Measurements from ENCODE around the gene PGPEP1. TPM values are rescaled to one million over a fixed set of nuclear protein-coding genes. Genes with fewer than 3 reads are reported as not detected.

The PGPEP1 gene
- total and polyA plus RNA-seq, 5 donors from 2014 or later, result 6.7 to 39.4 (median 8.2) TPM

Other genes with a start within 250 kb of the PGPEP1 start
- 45.9 TPM for gene MAST3, start 242.8 kb upstream of the PGPEP1 start, total RNA-seq
- gene MAST3, start 242.8 kb upstream of the PGPEP1 start, polyA plus RNA-seq, result 1 to 10 TPM; 8.1 to 9.0 (median 8.6) TPM
- 9.4 TPM for gene PIK3R2, start 187.4 kb upstream of the PGPEP1 start, total RNA-seq
- 1 to 10 TPM in 2 of 4 donors, under 1 TPM in 2; 0.42 to 3.6 (median 2.0) TPM for gene PIK3R2, start 187.4 kb upstream of the PGPEP1 start, polyA plus RNA-seq
- gene IFI30, start 166.8 kb upstream of the PGPEP1 start, total RNA-seq, result 2.3 TPM
- gene IFI30, start 166.8 kb upstream of the PGPEP1 start, polyA plus RNA-seq, result 10 to 100 TPM in 2 of 4 donors, 1 to 10 TPM in 2; 7.1 to 17.8 (median 9.7) TPM
- 5.5 TPM for gene MPV17L2, start 147.4 kb upstream of the PGPEP1 start, total RNA-seq
- gene MPV17L2, start 147.4 kb upstream of the PGPEP1 start, polyA plus RNA-seq, result 10 to 100 TPM; 11.3 to 20.8 (median 13.9) TPM
- 5.1 TPM for gene RAB3A, start 136.6 kb upstream of the PGPEP1 start, total RNA-seq
- 1 to 10 TPM in 2 of 4 donors, under 1 TPM in 2; 0.87 to 1.6 (median 1.2) TPM for gene RAB3A, start 136.6 kb upstream of the PGPEP1 start, polyA plus RNA-seq
- not detected for gene PDE4C, start 114.2 kb upstream of the PGPEP1 start, total RNA-seq
- not detected for gene PDE4C, start 114.2 kb upstream of the PGPEP1 start, polyA plus RNA-seq
- 26.5 TPM for gene IQCN, start 66.1 kb upstream of the PGPEP1 start, total RNA-seq
- under 1 TPM in 3 of 4 donors, not detected in 1; 0.03 to 0.28 (median 0.16) TPM for gene IQCN, start 66.1 kb upstream of the PGPEP1 start, polyA plus RNA-seq
- 1,564 TPM for gene JUND, start 59.0 kb upstream of the PGPEP1 start, total RNA-seq
- 10 to 100 TPM; 30.7 to 85.9 (median 58.8) TPM for gene JUND, start 59.0 kb upstream of the PGPEP1 start, polyA plus RNA-seq
- 45.6 TPM for gene LSM4, start 17.5 kb upstream of the PGPEP1 start, total RNA-seq
- gene LSM4, start 17.5 kb upstream of the PGPEP1 start, polyA plus RNA-seq, result 100 to 1,000 TPM; 101 to 118 (median 116) TPM
- gene GDF15, start 45.6 kb downstream of the PGPEP1 start, total RNA-seq, result not detected
- not detected for gene GDF15, start 45.6 kb downstream of the PGPEP1 start, polyA plus RNA-seq
- gene LRRC25, start 57.0 kb downstream of the PGPEP1 start, total RNA-seq, result not detected
- gene LRRC25, start 57.0 kb downstream of the PGPEP1 start, polyA plus RNA-seq, result under 1 TPM in 3 of 4 donors, not detected in 1; 0.09 to 0.79 (median 0.25) TPM
- 97.9 TPM for gene SSBP4, start 78.8 kb downstream of the PGPEP1 start, total RNA-seq
- gene SSBP4, start 78.8 kb downstream of the PGPEP1 start, polyA plus RNA-seq, result 10 to 100 TPM; 47.3 to 84.0 (median 65.6) TPM
- 26.2 TPM for gene ISYNA1, start 97.5 kb downstream of the PGPEP1 start, total RNA-seq
- 10 to 100 TPM; 11.3 to 26.0 (median 21.4) TPM for gene ISYNA1, start 97.5 kb downstream of the PGPEP1 start, polyA plus RNA-seq
- gene ELL, start 181.5 kb downstream of the PGPEP1 start, total RNA-seq, result 53.6 TPM
- 10 to 100 TPM in 1 of 4 donors, 1 to 10 TPM in 3; 7.7 to 11.8 (median 9.7) TPM for gene ELL, start 181.5 kb downstream of the PGPEP1 start, polyA plus RNA-seq
- gene FKBP8, start 203.0 kb downstream of the PGPEP1 start, total RNA-seq, result 186 TPM
- 100 to 1,000 TPM; 106 to 118 (median 117) TPM for gene FKBP8, start 203.0 kb downstream of the PGPEP1 start, polyA plus RNA-seq
- gene KXD1, start 217.3 kb downstream of the PGPEP1 start, total RNA-seq, result 90.6 TPM
- 10 to 100 TPM; 65.3 to 99.1 (median 89.9) TPM for gene KXD1, start 217.3 kb downstream of the PGPEP1 start, polyA plus RNA-seq
- 1,556 TPM for gene UBA52, start 231.3 kb downstream of the PGPEP1 start, total RNA-seq
- 1,000 to 10,000 TPM; 1,213 to 1,759 (median 1,573) TPM for gene UBA52, start 231.3 kb downstream of the PGPEP1 start, polyA plus RNA-seq
- gene REX1BD, start 248.2 kb downstream of the PGPEP1 start, total RNA-seq, result 87.4 TPM
- 100 to 1,000 TPM; 139 to 163 (median 148) TPM for gene REX1BD, start 248.2 kb downstream of the PGPEP1 start, polyA plus RNA-seq

Measured in CD4-positive, CD25-positive, alpha-beta regulatory T cell (primary cell).